ENCODE measurements around the gene CHD2.

DNA sequence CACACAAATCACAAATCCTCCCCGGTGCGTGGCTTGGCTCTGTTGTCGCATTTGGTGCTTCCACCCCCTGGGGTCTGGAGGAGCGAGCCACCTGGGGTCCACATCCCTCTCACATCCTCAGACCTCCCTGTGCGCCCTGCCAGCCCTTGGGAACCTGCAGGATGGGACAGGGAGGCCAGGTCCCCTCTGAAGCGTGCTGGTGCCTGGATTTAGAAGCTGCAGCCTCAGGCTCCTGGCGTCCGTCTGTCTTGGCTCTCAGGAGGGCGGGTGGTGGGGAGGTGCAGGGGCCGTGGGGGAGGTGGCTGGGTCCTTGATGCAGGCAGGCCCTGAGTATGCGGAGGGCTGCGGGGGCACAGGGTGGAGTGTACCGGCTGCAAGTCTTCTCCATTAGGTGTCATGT, 150.5 kb downstream of the CHD2 start:
- no peak for TF ChIP-seq TAF1 (IDR thresholded peaks at IDR 0.05; ENCODE audit: borderline replicate concordance, insufficient read depth, low read length)
- no peak for TF ChIP-seq POLR2AphosphoS5 (IDR thresholded peaks at IDR 0.05; ENCODE audit: low read depth, low read length)

Measured in PFSK-1 (cell line).